Stimulated activated CD4-positive, alpha-beta T cell treated with anti-CD3 and anti-CD28 coated beads, TNF-alpha, amount 100 ng/mL, for 4 hours (primary cell): Measurements from ENCODE around the gene TRRAP.

Experiments used
- DNase-seq, 3 experiments: peaks; one replicate each; pipeline ENCODE4 v3.0.0-alpha.2; 2020; ENCODE audit warnings: low read depth in 3 of 3

Gene TRRAP

DNA sequence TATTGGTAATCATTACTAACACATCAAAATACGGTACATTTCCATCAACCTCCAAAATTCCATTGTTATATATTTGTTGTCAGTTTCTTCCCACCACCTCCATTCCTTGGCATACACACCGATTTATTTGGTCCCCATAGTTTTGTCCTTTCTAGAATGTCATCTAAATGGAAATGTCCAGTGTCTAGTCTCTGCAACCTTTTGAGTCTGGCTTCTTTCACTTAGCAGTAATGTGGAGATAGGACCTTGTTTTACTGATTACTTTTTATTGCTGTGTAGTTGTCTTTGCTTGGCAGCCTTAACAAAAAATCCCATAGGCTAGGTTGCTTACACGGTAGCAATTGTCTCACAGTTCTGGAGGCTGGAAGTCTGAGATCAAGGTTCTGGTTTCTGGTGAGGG, 22.5 kb downstream of the TRRAP start:
- no peak for DNase-seq

DNA sequence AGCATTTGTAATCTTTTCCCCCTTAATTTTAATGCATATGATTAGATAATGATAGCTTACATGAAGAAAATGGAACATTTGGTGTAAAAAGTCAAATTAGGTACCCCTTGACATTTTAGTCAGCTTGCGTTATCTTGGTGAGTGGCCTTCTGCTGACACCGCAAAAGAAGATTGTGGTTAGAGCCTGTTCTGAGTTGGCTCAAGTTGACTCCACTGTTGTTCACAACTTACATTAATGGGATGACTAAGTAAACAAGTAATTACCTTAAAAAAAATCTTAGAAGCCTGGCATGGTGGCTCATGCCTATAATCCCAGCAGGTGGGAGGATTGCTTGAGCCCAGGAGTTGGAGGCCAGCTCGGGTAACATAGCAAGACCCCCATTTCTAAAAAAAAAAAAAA, 24.2 kb downstream of the TRRAP start:
- no peak for DNase-seq

DNA sequence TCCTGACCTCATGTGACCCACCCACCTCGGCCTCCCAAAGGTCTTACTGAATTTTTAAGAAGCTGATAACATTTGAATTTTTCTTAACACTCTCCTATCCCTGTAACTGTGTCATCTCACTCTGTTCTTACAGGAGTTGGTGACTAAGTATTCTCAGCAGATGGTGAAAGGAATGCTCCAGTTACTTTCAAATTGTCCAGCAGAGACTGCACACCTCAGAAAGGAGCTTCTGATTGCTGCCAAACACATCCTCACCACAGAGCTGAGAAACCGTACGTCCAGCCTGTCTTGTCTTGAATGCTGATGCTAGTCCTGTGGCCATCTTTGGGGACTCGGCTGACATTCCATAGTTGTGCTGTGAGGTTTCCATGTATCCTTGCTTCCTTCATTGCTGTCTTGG, 24.9 kb downstream of the TRRAP start:
- DNase-seq = no peak

DNA sequence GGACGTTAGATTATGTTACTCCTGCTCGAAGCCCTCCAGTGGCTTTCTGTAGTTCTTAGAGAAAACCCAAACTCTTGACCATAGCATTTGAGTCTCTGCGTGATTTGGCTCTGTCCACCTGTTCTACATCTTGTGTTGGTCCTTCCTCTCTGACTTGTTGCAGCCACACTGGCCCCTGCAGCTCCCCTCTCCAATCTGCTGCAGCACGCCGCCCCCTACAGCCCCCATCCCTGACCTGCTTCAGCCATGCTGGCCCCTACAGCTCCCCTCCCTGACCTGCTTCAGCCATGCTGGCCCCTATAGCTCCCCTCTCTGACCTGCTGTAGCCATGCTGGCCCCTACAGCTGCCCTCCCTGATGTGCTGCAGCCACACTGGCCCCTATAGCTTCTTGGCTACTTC, 29.2 kb downstream of the TRRAP start:
- no peak for DNase-seq

DNA sequence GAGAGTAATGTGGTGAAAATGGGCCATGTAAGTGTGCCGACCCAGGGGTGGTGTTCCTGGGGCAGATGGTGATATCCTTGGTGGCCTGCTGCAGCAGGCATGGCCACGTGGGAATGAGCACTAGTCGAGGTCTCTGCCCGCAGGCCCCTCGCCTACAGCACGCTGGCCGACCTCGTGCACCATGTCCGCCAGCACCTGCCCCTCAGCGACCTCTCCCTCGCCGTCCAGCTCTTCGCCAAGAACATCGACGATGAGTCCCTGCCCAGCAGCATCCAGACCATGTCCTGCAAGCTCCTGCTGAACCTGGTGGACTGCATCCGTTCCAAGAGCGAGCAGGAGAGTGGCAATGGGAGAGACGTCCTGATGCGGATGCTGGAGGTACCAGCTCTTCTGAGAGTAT, 30.3 kb downstream of the TRRAP start:
- no peak for DNase-seq

DNA sequence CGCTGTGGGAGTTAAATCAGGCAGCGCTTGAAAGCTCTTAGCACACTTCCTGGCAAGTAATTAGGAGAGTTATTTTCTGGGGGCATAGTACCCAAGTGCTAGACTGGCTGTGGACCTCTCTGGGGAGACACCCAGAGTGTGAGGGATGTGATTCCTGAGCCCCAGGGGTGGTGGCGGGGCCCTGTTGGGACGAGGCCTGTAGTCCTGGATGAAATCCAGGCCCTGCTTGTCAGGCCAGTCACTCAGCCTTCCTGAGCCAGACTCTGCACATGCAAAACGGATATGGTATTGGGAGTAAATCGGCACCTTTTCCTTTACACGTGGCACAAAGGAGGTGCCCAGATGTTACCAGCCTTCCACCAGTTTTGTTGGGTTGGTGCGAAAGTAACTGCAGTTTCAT, 31.2 kb downstream of the TRRAP start:
- DNase-seq = no peak

DNA sequence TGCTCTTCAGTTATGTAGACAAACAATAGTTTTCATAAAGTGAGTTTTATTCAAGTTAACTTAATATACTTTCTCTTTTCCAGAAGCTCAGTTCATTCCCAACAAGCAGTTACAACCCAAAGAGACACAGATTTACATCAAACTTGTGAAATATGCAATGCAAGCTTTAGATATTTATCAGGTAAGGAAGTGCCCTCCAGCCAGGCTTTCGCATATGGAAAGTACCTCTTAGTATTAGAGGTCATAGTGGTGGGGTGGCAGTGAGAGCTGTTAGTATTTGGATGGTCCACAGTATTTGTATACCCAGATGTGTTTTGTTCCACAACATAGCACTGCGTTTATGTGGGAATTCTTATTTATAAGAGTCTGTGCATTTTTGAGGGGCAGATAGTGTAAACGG, 32.1 kb downstream of the TRRAP start:
- DNase-seq = no peak

DNA sequence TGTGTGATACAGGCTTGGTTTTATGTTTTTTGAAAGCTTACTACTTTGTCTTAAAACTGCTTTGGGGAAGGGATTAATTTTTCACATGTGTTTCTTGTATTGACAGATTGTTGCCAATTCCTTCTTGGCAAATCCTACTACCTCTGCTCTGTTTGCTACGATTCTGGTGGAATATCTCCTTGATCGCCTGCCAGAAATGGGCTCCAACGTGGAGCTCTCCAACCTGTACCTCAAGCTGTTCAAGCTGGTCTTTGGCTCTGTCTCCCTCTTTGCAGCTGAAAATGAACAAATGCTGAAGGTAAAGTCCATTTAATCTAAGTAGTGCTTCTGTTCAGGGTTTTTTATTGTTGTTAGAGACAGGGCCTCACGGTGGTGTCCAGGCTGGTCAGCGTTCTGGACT, 33.6 kb downstream of the TRRAP start:
- DNase-seq = no peak

DNA sequence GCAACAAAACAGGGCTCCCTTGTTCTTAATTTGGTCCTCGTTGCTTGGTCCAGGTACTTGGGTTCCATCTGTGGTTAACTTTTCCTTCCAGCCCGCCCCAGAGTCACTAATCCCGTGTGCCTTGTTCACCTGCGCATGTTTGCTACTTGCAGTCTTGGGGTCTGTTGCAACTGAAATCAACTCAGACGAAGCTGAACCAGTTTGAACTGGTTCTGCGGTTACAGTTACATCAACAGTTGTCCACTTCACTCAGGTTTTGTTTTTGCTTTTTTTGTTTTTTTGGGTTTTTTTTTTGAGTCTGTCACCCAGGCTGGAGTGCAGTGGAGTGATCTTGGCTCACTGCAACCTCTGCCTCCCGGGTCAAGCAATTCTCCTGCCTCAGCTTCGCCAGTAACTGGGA, 34.7 kb downstream of the TRRAP start:
- no peak for DNase-seq

DNA sequence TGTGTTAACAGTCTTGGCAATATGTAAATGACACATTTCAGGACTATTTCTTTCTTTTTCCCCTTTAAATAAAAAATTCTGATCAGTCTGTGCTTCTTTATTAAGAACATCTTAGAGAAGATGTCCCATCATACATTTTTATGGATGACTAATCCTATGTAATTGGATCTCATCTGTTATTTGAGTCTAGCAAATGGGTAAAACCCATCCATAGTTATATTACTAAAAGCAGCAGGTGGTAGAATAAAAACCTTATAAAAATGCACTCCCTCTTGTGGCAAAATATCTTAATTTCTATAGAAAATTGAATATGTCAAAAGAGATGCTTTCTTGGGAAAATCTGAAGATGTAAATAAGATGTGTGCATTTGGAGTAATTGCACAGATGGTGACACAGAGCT, 35.3 kb downstream of the TRRAP start:
- DNase-seq = no peak

DNA sequence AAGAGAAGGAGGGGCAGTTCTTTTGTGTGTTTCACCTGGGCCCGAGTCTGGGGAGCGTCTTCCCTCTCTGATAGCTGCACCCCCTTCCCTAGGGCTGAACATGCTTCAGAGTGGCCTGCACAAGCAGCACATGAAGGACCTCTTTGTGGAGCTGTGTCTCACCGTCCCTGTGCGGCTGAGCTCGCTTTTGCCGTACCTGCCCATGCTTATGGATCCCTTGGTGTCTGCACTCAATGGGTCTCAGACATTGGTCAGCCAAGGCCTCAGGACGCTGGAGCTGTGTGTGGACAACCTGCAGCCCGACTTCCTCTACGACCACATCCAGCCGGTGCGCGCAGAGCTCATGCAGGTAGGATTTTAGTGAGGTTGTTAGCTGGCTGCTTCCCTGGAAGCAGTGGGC, 39.0 kb downstream of the TRRAP start:
- DNase-seq = no peak

DNA sequence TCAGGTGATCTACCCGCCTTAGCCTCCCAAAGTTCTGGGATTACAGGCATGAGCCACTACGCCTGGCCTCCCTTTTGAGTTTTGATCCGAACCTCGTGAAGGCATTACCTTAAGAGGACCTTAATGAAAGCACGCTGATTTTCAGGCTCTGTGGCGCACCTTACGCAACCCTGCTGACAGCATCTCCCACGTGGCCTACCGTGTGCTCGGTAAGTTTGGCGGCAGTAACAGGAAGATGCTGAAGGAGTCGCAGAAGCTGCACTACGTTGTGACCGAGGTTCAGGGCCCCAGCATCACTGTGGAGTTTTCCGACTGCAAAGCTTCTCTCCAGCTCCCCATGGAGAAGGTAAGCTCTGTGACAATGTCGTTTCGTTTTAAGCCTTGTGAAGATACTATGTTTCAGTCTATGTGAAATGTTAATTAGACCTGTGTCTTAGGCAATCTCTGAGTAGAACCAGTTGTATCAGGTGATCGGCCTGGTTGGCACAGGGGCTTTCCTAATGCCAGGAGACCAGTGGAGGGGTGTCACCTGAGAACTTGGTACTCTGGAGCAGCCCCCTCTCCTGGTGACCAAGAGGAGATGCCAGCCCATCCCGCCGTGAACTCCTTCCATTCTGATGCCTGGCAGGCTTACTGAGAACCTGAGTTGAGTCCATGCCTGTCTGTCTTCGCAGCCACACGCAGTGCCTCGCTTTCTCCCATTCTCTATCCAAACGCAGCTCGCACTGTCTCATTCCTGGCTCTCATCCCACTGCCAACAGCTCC, 43.5 kb downstream of the TRRAP start:
- no peak for DNase-seq

DNA sequence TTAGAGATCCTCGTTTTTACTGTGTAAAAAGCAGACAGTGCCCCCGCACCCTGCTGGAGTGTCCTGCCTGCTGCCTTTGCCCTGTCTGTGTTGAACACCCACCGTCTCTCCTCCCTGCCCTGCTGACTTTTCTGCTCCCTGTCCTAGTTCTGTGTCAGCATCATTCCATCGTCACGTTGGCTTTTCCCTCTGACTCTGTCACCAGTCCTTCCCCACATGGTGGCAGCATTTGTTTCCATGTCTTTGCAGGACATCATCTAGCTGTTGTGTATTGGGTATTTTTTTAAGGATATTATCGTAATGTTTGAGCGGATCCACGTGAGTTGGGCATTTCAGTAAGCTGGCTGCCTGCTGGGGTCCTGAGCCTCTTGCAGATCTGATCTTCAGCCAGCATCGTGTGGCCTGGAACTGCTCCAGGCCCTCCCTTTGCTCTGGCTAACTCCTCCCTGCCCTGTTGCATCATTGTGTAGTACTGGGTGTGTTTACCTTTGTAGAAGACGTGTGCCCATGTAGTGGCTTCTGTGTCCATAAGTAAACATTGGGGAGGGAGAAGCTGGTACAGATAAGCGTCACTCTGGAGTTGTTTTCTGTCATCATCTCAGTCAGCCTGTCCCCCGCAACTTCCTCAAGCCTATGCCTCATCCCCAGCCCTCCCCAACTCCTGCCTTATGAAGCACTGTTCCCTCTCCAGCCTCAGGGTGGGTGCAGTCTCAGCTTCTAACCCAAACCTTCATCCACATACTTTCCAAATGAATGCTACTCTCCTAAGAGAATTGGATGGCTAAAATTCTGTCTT, 44.3 kb downstream of the TRRAP start:
- no peak for DNase-seq

DNA sequence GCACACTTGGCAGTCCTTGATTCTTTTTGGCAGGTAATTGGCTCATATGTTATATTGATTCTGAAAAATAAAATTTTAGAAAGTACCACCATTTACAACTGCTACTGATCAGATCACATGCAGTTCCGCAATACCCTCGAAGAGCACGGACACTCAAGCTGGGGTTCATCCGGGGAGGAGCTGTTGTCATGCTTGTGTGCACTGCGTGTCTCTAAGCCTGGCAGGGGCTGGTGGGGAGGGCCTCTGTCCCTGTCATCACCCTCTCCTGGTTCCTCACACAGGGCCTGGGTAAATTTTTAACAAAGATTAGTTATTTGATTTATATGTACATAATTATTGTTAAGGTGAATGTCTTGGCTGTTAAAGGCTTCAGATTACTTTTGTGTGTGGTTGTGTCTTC, 45.2 kb downstream of the TRRAP start:
- DNase-seq = no peak

DNA sequence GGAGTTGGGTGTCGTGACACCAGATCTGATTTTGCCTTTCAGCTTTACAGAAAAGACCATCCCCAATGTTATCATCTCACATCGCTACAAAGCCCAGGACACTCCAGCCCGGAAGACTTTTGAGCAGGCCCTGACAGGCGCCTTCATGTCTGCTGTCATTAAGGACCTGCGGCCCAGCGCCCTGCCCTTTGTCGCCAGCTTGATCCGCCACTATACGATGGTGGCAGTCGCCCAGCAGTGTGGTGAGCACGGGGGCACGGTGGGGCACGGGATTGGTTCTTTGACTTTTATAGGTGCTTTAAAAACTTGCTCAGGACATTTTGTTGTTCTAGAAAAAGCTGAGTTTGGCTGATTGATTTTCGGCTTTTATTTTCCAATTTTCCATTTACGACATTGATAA, 48.8 kb downstream of the TRRAP start:
- DNase-seq = no peak

DNA sequence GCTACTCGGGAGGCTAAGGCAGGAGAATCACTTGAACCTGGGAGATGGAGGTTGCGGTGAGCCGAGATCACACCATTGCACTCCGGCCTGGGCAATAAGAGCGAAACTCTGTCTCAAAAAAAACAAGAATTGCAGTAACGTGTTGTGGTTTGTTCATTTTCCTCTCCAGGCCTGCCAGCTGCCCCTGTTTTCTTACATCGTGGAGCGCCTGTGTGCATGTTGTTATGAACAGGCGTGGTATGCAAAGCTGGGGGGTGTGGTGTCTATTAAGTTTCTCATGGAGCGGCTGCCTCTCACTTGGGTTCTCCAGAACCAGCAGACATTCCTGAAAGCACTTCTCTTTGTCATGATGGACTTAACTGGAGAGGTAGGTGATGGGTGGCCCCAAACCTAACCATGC, 52.1 kb downstream of the TRRAP start:
- DNase-seq = no peak

DNA sequence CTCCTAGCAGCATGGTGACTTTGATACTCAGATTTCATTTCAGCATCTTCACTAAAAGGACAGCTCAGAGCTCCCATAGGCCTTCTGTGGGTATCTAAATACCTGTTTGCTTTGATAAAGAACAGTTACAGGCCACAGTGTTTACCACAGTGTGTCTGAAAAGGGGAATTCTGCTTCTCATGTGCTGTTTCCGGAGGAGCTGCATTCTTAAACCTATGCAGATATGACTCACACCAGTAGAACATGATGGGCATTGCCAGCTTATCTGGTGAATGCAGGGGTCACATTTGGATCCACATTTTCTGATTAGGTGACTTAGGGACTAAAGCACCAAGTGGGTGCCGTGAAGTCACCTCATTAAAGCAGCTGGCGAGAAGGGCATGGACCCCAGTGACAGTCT, 52.6 kb downstream of the TRRAP start:
- no peak for DNase-seq

DNA sequence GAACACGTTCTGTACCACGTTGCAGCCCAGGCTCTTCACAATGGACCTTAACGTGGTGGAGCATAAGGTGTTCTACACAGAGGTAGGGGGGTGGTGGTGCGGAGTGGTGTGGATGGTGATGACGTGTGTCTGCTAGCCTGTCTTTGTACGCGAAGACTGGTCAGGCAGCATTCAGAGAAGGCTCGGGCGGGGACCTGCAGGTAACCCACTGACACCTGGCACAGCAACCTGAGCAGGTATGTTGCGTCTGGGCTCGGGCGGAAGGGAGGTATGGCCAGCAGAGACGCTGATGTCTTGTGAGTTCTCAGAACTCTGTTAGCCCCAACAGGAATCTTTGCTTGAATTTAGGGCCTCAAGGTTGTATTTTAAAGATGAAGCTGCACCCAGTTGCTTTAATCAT, 55.0 kb downstream of the TRRAP start:
- no peak for DNase-seq

DNA sequence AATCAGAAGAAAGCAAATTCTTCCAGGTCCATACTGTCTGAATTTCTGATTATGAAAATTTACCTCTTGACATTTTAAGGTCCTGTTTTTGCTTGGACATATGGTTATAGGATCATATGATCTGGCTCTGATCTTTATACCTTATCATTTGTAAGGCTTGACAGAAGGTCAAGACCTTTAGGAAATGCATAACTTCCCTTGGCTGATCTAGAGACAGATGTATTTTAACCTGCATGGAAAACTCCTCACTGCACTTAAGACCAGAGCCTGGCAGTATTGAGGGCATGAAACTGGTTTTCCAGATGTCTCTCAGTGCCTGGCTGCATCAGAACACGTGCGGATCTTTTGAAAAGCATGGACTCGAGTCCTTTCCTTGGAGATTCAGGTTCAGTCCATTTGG, 55.9 kb downstream of the TRRAP start:
- no peak for DNase-seq

DNA sequence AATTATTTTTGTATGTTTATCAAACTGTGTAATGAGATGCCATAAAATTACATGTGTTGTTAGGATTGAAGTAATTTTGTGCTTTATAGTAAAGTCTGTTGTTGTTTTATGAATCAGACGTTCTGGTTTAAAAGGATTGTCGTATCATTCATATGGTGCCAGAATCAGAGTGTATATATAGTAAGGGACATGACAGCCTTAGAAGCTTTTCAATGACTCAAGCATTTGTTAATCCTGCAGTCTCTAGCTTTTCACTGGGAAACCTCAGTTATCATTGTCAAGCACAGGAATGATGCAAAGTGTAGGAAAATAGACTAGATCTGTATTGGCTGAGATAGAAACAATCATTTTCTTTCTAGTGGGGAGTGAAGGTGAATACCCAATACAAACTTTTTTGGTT, 57.5 kb downstream of the TRRAP start:
- DNase-seq = no peak

DNA sequence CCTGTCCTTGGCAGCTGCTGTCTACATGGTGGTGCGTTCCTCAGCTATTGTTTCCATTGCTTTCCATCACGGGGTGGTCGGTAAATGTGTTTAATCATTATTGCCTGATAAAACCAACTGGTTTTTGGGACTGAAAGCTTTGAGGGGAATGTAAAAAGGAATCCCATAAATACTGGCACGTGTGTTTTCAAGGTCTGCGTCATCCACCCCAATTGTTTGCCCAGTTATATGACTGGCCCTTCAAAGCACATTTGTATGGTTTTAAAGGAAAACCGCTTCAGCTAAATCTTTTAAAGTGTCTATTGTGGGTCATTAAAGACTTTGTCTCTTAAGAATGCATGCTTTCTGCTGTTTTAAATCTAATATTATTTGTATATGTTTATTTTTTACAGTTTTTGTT, 65.0 kb downstream of the TRRAP start:
- DNase-seq = no peak

DNA sequence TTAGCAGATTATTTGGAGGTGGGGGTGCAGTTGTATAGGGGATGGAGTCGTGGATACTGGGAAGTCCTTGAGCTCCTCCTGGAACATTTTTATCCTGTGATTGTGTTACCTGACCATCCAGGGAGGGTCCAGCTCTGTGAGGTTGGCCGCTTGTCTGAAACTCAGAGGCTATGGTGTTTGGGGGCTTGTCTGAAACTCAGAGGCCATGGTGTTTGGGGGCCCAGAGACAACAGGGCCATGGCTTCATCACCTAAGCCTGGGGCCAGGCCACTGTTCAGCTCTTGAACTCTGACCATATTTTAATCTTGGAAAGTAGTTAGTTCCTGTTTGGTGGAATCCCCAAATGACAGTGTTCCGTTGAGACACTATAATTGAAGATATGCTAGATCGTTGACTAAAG, 66.1 kb downstream of the TRRAP start:
- no peak for DNase-seq

DNA sequence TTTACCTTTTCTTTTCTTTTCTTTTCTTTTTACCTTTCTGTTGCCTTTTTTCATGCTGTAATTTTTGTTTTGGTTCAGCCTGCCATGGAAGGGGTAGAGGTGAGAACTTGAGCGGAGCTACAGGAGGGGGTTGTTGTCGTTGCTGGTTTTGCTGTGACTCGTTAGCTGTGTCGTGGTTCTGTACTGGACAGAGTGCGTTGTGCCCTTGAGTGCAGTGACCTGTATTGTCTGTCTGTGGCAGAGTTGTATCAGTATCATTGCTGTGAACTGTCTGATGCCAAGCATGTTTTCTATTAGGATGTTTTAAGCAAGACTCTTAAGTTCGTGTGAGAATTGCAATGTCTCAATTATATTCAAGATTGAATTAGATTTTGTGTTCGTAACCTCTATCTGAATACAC, 67.5 kb downstream of the TRRAP start:
- no peak for DNase-seq

DNA sequence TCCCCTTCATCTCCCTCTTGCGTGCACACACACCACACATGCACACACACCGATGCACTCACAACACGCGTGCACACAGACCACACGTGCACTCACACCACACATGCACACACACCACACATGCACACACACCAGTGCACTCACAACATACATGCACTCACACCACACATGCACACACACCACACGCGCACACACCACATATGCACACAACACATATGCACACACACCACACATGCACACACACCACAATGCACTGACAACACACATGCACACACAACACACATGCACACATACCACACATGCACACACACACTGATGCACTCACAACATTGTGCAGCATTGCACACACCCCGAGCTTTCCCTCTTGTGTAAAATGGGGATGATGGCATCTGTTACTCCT, 68.1 kb downstream of the TRRAP start:
- no peak for DNase-seq
